Inflammatory macrophage treated with lipopolysaccharide for 4 hours (primary cell): ENCODE results near the gene KRT32.

Experiments used
- DNase-seq: peaks from one replicate; pipeline ENCODE4 v3.0.0-alpha.2; 2020

Gene KRT32

GRCh38 chr17:41492351-41492750, 25.2 kb upstream of the KRT32 start:
- peak; percentile 93 for DNase-seq

- DNase-seq, result no peak
These were observed 24.3 kb upstream of the KRT32 start for GRCh38 chr17:41491476-41491875.

- DNase-seq, result peak; percentile 55
These were observed 23.1 kb upstream of the KRT32 start for GRCh38 chr17:41490000-41490990.

- DNase-seq, result no peak
These were observed 22.3 kb upstream of the KRT32 start, which contains the start of gene KRT36 for GRCh38 chr17:41489531-41489930. Gene KRT36, minus strand, starts transcription at chr17:41489910. Its CDS starts 46 bp downstream, at chr17:41489864.

GRCh38 chr17:41486809-41487530, 19.8 kb upstream of the KRT32 start:
- peak; percentile 40 for DNase-seq

- DNase-seq, result no peak
These were observed 19.1 kb upstream of the KRT32 start for GRCh38 chr17:41486316-41486715.

GRCh38 chr17:41484920-41485904, 18.0 kb upstream of the KRT32 start:
- no peak for DNase-seq

GRCh38 chr17:41483991-41484826, 17.0 kb upstream of the KRT32 start:
- DNase-seq, result no peak

- DNase-seq, result no peak
These were observed 16.3 kb upstream of the KRT32 start for GRCh38 chr17:41483531-41483930.

- DNase-seq, result no peak
These were observed 13.8 kb upstream of the KRT32 start, which contains the start of gene KRT35 for GRCh38 chr17:41481036-41481435. Gene KRT35, minus strand, starts transcription at chr17:41481151. Its CDS starts 54 bp downstream, at chr17:41481097.

GRCh38 chr17:41480581-41480980, 13.4 kb upstream of the KRT32 start:
- DNase-seq, result no peak

- no peak for DNase-seq
These were observed 12.9 kb upstream of the KRT32 start for GRCh38 chr17:41480136-41480535.

- no peak for DNase-seq
These were observed 11.1 kb upstream of the KRT32 start for GRCh38 chr17:41478237-41478636.

- DNase-seq, result no peak
These were observed 10.0 kb upstream of the KRT32 start for GRCh38 chr17:41476866-41477815.

GRCh38 chr17:41475421-41475820, 8.2 kb upstream of the KRT32 start:
- no peak for DNase-seq

- no peak for DNase-seq
These were observed 7.7 kb upstream of the KRT32 start for GRCh38 chr17:41474863-41475262.

GRCh38 chr17:41468346-41468745, 1.2 kb upstream of the KRT32 start:
- no peak for DNase-seq

GRCh38 chr17:41467561-41467960, 375 bp upstream of the KRT32 start:
- DNase-seq, result no peak

- DNase-seq, result no peak
These were observed 2.5 kb downstream of the KRT32 start for GRCh38 chr17:41464682-41465081.

- DNase-seq, result no peak
These were observed 3.0 kb downstream of the KRT32 start for GRCh38 chr17:41464173-41464572.
